CD4-positive, alpha-beta T cell treated with Interleukin-4 for 4 hours (primary cell): ENCODE measurements around the gene REXO5.
"Not testable (repeated sequence)": the region's sequence is repeated elsewhere in the genome, so short reads cannot be mapped to it uniquely, and the experiment has no call there.

Source experiments
- DNase-seq: peaks from one replicate; pipeline ENCODE4 v3.0.0-alpha.2; 2020

The REXO5 gene

GRCh38 chr16:20806168-20807050 lies at the start of gene REXO5, which contains the start of gene ERI2:
Gene REXO5, plus strand, starts transcription at chr16:20806527. Its CDS starts 427 bp downstream, at chr16:20806954.
Gene ERI2, minus strand, starts transcription at chr16:20806472. Its CDS starts 42 bp downstream, at chr16:20806430.
- peak; percentile 71 for DNase-seq

GRCh38 chr16:20760346-20760745 lies 46.0 kb upstream of the REXO5 start:
- no peak for DNase-seq

GRCh38 chr16:20761175-20761574 lies 45.2 kb upstream of the REXO5 start:
- DNase-seq = no peak

- DNase-seq = no peak
These were observed 43.8 kb upstream of the REXO5 start for GRCh38 chr16:20762404-20763123.

- peak; percentile 82 for DNase-seq
These were observed 42.7 kb upstream of the REXO5 start, which contains the start of gene ACSM3 for GRCh38 chr16:20763461-20764232. Gene ACSM3, plus strand, starts transcription at chr16:20764014. Its CDS starts 6,021 bp downstream, at chr16:20770035.

- DNase-seq = not testable (repeated sequence)
These were observed 41.9 kb upstream of the REXO5 start for GRCh38 chr16:20764448-20764847.

- DNase-seq = no peak
These were observed 40.6 kb upstream of the REXO5 start for GRCh38 chr16:20765732-20766131.

GRCh38 chr16:20766294-20766693 lies 40.0 kb upstream of the REXO5 start:
- no peak for DNase-seq

GRCh38 chr16:20767577-20767976 lies 38.8 kb upstream of the REXO5 start:
- DNase-seq = no peak

GRCh38 chr16:20768121-20768520 lies 38.2 kb upstream of the REXO5 start:
- DNase-seq = no peak

- DNase-seq = no peak
These were observed 37.5 kb upstream of the REXO5 start for GRCh38 chr16:20768818-20769217.

- no peak for DNase-seq
These were observed 32.6 kb upstream of the REXO5 start for GRCh38 chr16:20773679-20774078.

- peak; percentile 49 for DNase-seq
These were observed 31.5 kb upstream of the REXO5 start for GRCh38 chr16:20774703-20775362.

GRCh38 chr16:20781697-20782096 lies 24.6 kb upstream of the REXO5 start:
- no peak for DNase-seq

GRCh38 chr16:20782470-20782869 lies 23.9 kb upstream of the REXO5 start:
- no peak for DNase-seq

GRCh38 chr16:20784204-20784603 lies 22.1 kb upstream of the REXO5 start:
- no peak for DNase-seq

- DNase-seq = no peak
These were observed 17.2 kb upstream of the REXO5 start for GRCh38 chr16:20789130-20789529.

- no peak for DNase-seq
These were observed 14.3 kb upstream of the REXO5 start for GRCh38 chr16:20791923-20792612.

- peak; percentile 14 for DNase-seq
These were observed 8.0 kb upstream of the REXO5 start for GRCh38 chr16:20798364-20798763.

GRCh38 chr16:20799599-20799998 lies 6.7 kb upstream of the REXO5 start:
- DNase-seq = no peak

- no peak for DNase-seq
These were observed 5.0 kb upstream of the REXO5 start for GRCh38 chr16:20801278-20801677.

- DNase-seq = no peak
These were observed 3.2 kb upstream of the REXO5 start for GRCh38 chr16:20803192-20803560.
